Measurements from ENCODE around the gene MCTP1.
"Not testable (repeated sequence)": the region's sequence is repeated elsewhere in the genome, so short reads cannot be mapped to it uniquely, and the experiment has no call there.

Gene MCTP1

GRCh38 chr5:94863951-94864350 is 420.9 kb downstream of the MCTP1 start:
- no peak for DNase-seq (ENCODE audit: low spot score)

GRCh38 chr5:94857111-94857510 is 427.8 kb downstream of the MCTP1 start:
- no peak for DNase-seq (ENCODE audit: low spot score)

GRCh38 chr5:94856257-94856800 is 428.6 kb downstream of the MCTP1 start:
- DNase-seq (ENCODE audit: low spot score) = no peak

GRCh38 chr5:94855543-94855942 is 429.4 kb downstream of the MCTP1 start:
- DNase-seq (ENCODE audit: low spot score) = no peak

GRCh38 chr5:94853120-94853519 is 431.8 kb downstream of the MCTP1 start:
- DNase-seq (ENCODE audit: low spot score) = no peak

GRCh38 chr5:94850960-94851359 is 433.9 kb downstream of the MCTP1 start:
- no peak for DNase-seq (ENCODE audit: low spot score)

- peak; percentile 51 for DNase-seq (ENCODE audit: low spot score)
These were observed 434.8 kb downstream of the MCTP1 start for GRCh38 chr5:94849821-94850736.

GRCh38 chr5:94849324-94849723 is 435.6 kb downstream of the MCTP1 start:
- DNase-seq (ENCODE audit: low spot score) = no peak

GRCh38 chr5:94847726-94848125 is 437.2 kb downstream of the MCTP1 start:
- DNase-seq (ENCODE audit: low spot score) = no peak

- DNase-seq (ENCODE audit: low spot score) = no peak
These were observed 437.9 kb downstream of the MCTP1 start for GRCh38 chr5:94847019-94847418.

GRCh38 chr5:94845696-94846095 is 439.2 kb downstream of the MCTP1 start:
- not testable (repeated sequence) for DNase-seq (ENCODE audit: low spot score)

GRCh38 chr5:94841598-94842322 is 443.1 kb downstream of the MCTP1 start:
- DNase-seq (ENCODE audit: low spot score) = no peak

GRCh38 chr5:94833851-94834250 is 451.0 kb downstream of the MCTP1 start:
- DNase-seq (ENCODE audit: low spot score) = no peak

GRCh38 chr5:94832685-94833084 is 452.2 kb downstream of the MCTP1 start:
- DNase-seq (ENCODE audit: low spot score) = no peak

- no peak for DNase-seq (ENCODE audit: low spot score)
These were observed 454.4 kb downstream of the MCTP1 start for GRCh38 chr5:94830520-94830919.

GRCh38 chr5:94828222-94828621 is 456.7 kb downstream of the MCTP1 start:
- not testable (repeated sequence) for DNase-seq (ENCODE audit: low spot score)

GRCh38 chr5:94820488-94820887 is 464.4 kb downstream of the MCTP1 start:
- DNase-seq (ENCODE audit: low spot score) = no peak

GRCh38 chr5:94818904-94819303 is 466.0 kb downstream of the MCTP1 start:
- no peak for DNase-seq (ENCODE audit: low spot score)

GRCh38 chr5:94815313-94816039 is 469.4 kb downstream of the MCTP1 start:
- DNase-seq (ENCODE audit: low spot score) = no peak

- no peak for DNase-seq (ENCODE audit: low spot score)
These were observed 472.7 kb downstream of the MCTP1 start for GRCh38 chr5:94812232-94812631.

- DNase-seq (ENCODE audit: low spot score) = no peak
These were observed 473.6 kb downstream of the MCTP1 start for GRCh38 chr5:94811331-94811730.

GRCh38 chr5:94810877-94811276 is 474.0 kb downstream of the MCTP1 start:
- DNase-seq (ENCODE audit: low spot score) = no peak
